Measurements from ENCODE around the gene MAPRE2.

DNA sequence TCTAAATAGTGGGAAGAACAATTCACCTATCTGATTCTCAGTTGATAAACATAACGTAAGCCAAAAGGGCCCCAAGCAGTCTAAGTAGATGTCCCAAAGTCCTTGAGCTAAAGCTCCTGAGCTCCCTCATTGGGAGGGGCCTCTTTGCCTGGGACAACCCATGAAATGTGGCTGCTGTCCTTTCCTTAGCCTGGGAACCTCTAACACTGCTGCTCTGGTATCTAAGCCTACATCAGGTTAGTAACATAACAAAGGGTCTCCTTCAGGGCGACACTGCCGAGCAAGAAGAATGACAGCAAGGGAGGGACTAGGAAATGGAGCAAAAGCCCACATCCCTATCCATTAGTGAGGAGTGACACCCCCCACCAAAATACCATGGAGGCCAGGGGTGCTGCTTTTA, 98.3 kb downstream of the MAPRE2 start:
- TF ChIP-seq, protein P1, sequence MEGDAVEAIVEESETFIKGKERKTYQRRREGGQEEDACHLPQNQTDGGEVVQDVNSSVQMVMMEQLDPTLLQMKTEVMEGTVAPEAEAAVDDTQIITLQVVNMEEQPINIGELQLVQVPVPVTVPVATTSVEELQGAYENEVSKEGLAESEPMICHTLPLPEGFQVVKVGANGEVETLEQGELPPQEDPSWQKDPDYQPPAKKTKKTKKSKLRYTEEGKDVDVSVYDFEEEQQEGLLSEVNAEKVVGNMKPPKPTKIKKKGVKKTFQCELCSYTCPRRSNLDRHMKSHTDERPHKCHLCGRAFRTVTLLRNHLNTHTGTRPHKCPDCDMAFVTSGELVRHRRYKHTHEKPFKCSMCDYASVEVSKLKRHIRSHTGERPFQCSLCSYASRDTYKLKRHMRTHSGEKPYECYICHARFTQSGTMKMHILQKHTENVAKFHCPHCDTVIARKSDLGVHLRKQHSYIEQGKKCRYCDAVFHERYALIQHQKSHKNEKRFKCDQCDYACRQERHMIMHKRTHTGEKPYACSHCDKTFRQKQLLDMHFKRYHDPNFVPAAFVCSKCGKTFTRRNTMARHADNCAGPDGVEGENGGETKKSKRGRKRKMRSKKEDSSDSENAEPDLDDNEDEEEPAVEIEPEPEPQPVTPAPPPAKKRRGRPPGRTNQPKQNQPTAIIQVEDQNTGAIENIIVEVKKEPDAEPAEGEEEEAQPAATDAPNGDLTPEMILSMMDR (IDR thresholded peaks at IDR 0.05; ENCODE audit: insufficient read depth, low read length, poor library complexity, severe bottlenecking), result no peak
- no peak for TF ChIP-seq EZH2phosphoT487 (conservative IDR thresholded peaks at IDR 0.05; ENCODE audit: low read length)

Measured in SU-DHL-6 (cell line).